GM10847 (cell line): Measurements from ENCODE around the gene LGALS1.
A peak's percentile ranks its signal among the peaks of the same experiment; 100 is the strongest.

Experiments
- POLR2A ChIP-seq: IDR thresholded peaks from 2 replicates; pipeline ENCODE4 v1.6.1; 2011; ENCODE audit not compliant: insufficient read length; ENCODE audit errors: extremely low read depth

LGALS1 gene

DNA sequence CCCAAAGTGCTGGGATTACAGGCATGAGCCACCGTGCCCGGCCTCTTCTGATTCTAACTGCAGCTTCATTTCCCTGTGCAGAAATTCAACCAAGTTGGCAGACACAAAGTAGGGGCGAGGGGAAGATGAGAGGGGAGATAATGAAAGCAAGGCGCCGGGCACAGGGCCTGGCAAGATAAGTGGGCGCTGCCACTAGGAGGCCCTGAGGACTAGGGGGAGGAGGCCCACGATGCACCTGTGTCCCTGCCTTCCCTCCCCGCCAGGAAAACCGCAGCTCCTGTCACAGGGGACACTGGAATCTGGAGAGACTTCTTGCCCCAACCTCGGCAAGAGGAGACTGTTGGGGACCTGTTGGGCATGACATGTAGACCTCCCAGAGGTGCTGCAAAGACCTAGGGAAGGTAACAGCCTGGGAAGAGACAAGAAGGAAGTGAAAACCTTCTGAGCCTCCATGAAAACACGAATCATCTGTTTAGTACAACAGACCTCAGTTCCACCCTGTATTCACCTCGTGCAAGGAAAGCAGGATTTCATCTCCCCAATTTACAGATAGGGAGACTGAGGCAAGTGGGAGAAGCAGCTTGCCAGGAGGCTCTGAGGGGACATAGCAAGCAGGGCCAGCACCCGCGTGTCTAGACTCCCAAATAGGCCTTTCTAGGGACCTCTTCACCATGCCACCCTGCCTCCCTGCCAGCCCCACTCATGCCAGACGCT, 3.1 kb upstream of the LGALS1 start:
- no peak for TF ChIP-seq POLR2A

DNA sequence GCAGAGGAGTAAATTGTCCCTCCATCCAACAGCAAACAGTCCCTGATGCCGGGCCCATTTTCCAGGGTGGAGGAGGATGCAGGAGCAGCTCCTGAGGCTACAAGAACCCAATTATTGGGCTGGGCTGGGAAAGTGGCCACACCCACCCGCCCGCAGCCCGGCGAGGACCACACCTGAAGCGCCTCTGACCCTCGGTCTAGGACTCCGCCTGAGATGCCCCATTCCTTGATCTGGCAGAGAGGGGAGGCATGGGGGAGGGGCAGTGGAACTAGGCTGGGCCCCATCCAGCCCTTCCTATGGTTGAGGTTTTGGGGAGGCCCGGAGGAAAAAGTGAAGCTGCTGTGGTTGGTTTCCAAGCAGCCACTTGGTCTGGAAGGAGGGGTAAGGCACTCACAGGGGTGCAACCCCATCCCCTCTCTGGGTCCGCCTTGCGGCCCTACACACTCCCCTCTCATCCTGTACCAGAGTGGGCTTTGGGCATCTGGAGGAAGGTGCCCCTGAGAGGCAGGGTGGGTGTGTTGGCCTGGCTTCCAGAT, 2.4 kb upstream of the LGALS1 start:
- TF ChIP-seq POLR2A = no peak

DNA sequence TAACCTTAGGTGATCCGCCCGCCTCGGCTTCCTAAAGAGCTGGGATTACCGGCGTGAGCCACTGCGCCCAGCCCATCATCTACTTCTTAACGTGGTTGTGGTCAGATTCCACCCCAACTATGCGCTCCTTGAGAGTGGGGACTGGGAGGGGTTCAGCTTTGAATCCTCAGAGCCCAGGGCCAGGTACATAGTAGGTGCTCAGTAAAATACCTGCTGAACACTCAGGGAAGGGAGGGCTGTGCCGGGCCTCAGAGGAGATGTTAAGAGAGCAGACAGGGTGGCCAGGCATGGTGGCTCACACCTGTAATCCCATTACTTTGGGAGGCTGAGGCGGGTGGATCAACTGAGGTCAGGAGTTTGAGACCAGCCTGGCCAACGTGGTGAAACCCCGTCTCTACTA, 1.2 kb upstream of the LGALS1 start:
- TF ChIP-seq POLR2A = no peak

DNA sequence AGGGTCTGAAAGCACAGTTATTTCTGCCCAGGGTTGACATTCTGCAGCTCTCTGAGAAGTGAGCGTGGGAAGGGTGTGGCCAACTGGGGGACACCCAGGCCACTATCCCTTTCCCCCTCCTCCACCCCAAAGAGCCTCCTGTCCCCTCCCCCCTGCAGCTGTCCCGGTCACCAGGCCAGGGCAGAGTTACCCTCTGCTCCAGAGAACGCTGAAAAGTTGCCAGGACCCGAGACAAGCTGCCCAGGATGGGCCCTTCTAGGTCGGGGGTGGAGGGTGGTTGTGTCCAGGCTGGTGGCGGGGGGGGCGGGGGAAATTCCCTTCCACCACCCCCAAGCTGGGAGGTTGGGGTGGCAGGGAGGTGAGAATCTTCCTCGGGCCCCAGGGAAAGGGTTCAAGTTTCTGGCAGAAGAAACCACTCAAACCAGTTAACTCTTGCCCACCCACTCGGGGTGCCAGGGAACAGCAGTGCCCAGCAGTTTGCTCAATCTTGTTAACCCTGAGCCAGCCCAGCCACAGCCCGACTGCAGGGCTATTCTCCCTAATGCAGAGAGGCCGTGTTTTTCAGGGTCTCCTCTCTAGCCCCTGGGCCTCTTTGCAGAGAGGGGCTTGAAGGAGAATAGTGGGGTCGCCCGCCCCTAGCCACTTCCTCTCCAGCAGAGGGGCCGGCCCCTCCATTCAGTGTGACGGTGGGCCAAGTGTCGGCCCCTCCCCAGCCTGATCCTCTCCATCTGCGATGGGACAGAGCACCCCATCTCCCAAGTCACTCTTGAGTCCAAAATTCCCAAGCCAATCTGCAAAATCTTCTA, 697 bp downstream of the LGALS1 start:
- TF ChIP-seq POLR2A = no peak

DNA sequence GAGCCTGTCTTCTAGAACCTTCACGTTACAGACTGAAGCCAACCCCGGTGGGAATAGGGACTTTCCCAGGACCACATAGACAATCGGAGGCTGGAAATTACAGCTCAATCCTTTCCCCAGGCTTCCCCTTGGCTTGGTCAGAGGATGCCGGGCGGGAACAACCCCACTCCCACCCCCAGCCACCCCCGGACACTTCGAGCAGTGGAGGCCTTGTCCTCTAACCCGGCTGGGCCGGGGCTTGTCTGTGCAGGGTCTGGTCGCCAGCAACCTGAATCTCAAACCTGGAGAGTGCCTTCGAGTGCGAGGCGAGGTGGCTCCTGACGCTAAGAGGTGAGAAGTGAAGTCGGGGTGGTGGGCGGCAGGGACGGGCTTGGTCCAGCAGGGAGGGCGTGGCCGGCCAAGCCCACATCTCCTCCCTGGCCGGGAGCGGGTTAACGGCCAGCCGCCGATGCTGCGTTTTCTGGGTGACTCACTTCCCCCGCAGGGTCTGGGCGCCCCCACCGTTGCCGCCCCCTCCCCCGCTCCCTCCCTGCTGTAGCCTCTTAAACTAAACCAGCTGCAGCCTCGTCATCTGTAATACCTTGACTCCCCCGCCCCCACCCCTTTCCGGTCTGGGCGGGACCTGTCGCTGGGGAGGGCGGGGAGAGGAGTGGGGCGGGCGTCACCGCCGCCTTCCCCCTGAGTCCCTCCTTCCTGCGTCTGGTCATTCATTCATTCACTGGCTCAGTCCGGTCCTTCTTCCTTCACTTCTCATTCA, 1.5 kb downstream of the LGALS1 start:
- TF ChIP-seq POLR2A = no peak

DNA sequence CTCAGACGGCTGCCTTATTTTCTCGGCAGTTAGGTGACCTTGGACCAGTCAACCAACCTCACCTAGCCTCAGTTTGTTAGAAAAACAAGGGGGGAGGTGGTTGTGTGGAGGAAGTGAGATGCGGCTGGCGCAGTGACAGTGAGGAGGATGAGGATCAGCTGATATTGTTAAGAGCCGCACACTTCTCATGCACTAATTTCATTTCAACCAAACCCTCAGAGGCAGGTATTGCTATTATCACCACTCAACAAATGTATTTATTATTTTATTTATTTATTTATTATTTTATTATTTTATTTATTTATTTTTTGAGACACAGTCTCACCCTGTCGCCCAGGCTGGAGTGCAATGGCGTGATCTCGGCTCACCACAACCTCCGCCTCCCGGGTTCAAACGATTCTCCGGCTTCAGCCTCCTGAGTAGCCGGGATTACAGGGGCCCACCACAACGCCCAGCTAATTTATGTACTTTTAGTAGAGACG, 2.1 kb downstream of the LGALS1 start:
- TF ChIP-seq POLR2A = no peak

DNA sequence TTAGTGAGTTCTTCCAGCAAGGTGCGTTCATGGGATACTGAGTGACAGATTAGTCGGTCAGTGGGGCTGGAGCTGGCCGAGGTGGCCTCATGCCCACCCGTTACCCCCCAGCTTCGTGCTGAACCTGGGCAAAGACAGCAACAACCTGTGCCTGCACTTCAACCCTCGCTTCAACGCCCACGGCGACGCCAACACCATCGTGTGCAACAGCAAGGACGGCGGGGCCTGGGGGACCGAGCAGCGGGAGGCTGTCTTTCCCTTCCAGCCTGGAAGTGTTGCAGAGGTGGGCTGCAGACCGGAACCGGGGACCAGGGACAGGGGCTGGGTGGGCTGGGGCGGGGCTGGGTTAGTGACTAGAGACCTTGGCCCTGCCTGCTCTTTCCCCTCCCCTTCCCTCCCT, 2.9 kb downstream of the LGALS1 start:
- TF ChIP-seq POLR2A = no peak

DNA sequence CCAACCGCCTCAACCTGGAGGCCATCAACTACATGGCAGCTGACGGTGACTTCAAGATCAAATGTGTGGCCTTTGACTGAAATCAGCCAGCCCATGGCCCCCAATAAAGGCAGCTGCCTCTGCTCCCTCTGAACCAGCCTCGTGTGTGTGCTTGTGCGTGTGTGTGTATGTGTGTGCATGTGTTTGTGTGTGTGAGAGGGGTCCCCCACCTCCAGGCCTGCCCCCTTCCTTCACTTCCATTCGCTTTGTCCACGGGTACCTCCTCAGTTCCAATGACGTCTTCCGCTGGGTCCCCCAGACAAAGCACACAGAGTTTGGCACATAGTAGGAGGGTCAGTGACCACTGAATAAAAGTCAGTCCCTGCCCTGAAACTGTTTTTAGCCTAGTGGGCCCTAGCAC, 4.2 kb downstream of the LGALS1 start:
- no peak for TF ChIP-seq POLR2A

DNA sequence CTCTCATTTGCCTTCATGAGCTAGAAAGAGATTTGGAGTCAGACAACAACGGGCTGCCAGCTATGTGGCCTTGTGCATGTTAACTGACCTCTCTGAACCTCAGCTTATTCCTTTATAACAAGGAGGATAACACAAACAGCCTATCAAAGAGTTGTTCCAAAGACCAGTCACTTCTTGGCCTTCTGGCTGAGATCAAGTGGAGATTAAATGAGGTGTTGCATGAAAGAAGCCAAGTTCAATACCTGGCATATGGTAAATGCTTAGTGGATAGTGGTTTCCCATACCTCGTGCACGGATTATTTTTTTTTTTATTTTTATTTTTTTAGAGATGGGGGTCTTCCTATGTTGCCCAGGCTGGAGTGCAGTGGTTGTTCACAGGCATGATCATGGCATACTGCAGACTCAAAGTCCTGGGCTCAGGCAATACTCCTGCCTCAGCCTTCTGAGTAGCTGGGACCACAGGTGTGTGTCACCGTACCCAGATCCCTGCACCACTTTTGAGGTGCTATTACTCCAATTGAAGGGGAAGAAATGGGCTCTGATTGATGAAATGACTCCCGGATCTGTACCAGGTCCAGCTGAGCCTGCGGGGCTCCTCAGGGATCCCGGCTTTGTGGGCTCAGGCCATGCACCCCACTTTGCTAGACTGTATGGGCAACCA, 4.9 kb downstream of the LGALS1 start:
- no peak for TF ChIP-seq POLR2A

DNA sequence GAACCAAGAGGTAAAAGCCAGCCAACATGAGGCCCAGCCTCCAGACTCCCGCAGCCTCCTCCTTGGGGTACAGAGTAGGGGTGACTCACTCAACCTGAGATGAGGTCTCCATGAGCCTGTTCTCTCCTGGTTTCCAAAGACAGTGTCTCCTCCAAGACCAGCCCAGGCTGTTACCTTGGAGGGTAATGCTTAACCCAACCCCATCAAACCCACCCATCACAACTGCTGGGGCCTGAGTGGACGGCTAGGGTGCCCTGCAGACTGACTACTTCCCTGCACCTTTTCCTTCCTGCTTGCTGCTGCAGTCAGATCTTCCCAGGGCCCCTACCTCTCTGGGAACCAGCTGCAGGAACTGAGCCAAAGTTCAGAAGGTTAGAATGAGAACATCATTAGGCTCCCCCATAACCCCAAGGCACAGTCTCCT, 5.6 kb downstream of the LGALS1 start:
- no peak for TF ChIP-seq POLR2A

DNA sequence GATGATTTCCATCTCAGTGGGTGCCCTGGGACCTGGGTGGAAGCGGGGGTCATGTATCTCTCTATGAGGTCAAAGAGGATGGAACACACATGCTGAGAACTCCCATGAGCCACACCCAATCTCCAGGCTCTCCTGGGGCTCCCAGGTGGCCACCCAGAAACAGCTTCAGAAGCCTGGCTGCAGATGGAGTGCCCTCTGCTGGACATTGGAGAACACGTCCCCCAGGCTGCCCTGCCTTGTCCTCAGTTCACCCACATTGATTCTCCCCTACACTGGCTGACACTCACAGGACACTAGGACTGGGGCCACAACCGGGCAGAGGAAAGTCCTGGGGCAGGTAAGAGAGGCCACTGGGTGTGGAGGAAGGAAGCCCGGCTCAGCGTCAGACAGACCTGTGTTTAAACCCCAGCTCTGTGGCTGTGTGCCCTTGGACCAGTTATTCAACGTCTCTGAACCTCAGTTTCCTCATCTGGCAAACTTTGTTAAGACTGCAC, 6.2 kb downstream of the LGALS1 start:
- TF ChIP-seq POLR2A = no peak

DNA sequence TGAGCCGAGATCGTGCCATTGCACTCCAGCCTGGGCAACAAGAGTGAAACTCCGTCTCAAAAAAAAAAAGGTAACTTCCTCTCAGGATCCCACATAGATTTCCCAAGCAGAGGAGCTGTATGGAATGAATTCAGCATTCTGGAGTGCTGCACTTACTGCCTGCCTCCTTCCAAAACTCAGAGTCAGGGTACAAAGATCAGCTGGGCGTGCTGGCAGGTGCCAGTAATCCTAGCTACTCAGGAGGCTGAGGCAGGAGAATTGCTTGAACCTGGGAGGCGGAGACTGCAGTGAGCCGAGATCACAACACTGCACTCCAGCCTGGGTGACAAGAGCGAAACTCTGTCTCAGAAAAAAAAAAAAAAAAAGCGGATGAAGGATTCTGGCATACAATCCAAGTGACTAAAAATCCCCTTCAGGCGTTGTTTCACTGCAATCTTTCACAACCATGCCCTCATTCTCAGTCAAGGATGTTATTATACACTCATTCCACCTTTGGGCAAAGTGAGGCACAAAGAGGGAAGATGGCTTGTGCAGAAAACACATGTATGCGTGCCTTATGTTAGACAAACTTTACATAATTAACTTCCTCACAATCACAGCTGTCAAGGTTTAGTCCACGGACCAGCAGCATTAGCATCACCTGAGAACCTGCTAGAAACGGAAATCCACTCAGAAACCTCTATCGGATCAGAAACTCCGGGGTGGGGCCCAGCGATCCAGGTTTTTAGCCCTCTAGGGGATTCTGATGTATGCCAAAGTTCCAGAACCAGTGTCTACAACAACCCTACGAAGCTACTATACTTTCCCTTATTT, 9.6 kb downstream of the LGALS1 start:
- TF ChIP-seq POLR2A = no peak

DNA sequence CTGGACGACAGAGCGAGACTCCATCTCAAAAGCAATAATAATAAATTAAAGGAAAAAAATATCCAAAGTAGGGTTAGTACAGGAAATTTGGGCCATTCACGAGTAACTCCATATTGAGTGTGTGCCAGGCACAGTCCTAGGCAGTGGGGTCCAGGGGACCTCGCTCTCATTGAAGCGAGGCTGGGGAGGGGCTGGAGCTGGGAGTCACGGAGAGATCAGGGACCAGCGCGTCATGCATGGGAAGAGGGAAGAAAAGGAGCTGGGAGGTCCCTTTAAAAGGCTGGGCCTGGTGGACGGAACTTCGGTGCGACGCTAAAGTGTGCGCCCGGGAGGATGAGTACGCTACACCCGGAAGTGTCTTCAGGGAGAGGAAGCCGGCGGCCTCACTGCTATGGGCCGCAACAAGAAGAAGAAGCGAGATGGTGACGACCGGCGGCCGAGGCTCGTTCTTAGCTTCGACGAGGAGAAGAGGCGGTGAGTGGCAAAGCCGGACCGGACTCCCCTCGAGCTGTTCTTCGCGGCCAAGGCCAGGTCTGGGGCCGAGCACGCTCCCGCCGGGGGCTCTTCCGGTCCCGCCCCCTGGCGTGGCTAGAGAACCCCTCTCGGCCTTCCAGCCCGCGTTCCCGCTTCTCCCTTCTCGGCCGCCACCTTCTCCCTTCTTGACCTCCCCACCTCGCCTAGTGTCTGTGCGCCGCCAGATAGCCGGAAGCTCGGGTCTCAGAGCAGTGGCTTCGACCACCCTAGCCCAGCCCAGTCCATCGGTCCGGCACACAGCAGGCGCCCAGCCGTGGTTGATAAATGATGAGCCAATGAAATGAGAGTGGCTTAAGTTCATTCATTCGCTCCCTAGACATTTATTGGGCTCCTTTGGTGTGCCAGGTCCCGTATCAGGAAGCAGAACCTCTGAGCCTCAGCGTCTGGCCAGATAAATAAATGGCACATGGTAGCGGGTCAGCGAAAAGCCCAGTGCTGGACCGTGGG, 10.9 kb downstream of the LGALS1 start, which contains the start of gene NOL12:
Gene NOL12 (plus strand): TSS at position 342 of the 981 bp plus-strand sequence. CDS start 50 bp downstream, at position 392.
- peak; percentile 16 for TF ChIP-seq POLR2A

DNA sequence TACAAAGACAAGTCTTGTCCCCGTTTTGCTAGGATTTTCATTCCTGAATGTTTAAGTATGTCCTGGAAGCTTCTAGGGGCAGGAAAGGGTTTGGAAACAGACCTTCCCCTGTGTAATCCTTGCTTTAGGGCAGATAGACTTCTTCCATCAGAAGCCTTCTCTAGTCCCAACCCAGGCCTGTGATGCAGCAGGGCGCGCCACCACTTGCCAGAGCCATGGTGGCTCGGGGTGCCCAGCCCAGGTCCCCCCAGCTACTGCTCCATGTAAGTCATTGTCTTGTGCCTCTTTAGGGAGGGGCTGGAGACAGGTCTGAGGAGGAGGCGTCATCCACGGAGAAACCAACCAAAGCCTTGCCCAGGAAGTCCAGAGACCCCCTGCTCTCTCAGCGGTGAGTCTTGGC, 15.0 kb downstream of the LGALS1 start:
- no peak for TF ChIP-seq POLR2A
